Activated naive CD4-positive, alpha-beta T cell treated with anti-CD3 and anti-CD28 coated beads for 36 hours (primary cell): ENCODE data around the gene SLC28A1. TPM values are rescaled to one million over a fixed set of nuclear protein-coding genes. Genes with fewer than 3 reads are reported as not detected.
"Not testable (repeated sequence)": the region's sequence is repeated elsewhere in the genome, so short reads cannot be mapped to it uniquely, and the experiment has no call there.

Source experiments
- CTCF ChIA-PET: fragments of 350-600 bp; sonication (Branson Sonifier 250); formaldehyde crosslinking; loops from one replicate; lab custom pipeline; 2021; ENCODE audit warnings: antibody characterized with exemption; lab: Charles Lee
- DNase-seq: peaks from one replicate; pipeline ENCODE4 v3.0.0-alpha.2; 2020
- H3K27ac Mint-ChIP-seq: one replicate; pipeline ENCODE4 v1.8.0; 2021; ENCODE audit warnings: mild to moderate bottlenecking, mixed read lengths
- H3K27me3 Mint-ChIP-seq: one replicate; pipeline ENCODE4 v1.8.0; 2021; ENCODE audit warnings: low read depth, mixed read lengths
- H3K36me3 Mint-ChIP-seq: one replicate; pipeline ENCODE4 v1.8.0; 2021; ENCODE audit warnings: low read depth, mixed read lengths
- H3K4me1 Mint-ChIP-seq: one replicate; pipeline ENCODE4 v1.8.0; 2021; ENCODE audit warnings: low read depth, mixed read lengths
- H3K4me3 Mint-ChIP-seq: one replicate; pipeline ENCODE4 v1.8.0; 2021; ENCODE audit warnings: mild to moderate bottlenecking, moderate library complexity, mixed read lengths
- H3K9me3 Mint-ChIP-seq: one replicate; pipeline ENCODE4 v1.8.0; 2021; ENCODE audit warnings: mixed read lengths
- intact Hi-C: fragments of 100-400 bp; cut with micrococcal nuclease; formaldehyde crosslinking; loops from one replicate; pipeline ENCODE4 v1.15.1; 2023
- total RNA-seq, 2 experiments: library from RNA; stranded (reverse); gene quantifications; one replicate each; pipeline ENCODE4 v1.2.3, GENCODE V29; 2021

SLC28A1 gene
- total RNA-seq, 2 experiments from 2014 or later = not detected

GRCh38 chr15:84983711-84984110 lies 99.2 kb downstream of the SLC28A1 start:
- Mint-ChIP-seq H3K36me3 (peaks cover 3% of the 10 kb centered on the region), H3K9me3 (no peaks in the 10 kb centered on the region), H3K27me3 (no peaks in the 10 kb centered on the region), H3K27ac (no peak overlapping the region), H3K4me1 (peaks cover 65% of the 10 kb centered on the region), H3K4me3 (peak overlapping the region; percentile 99)
- DNase-seq = no peak
- intact Hi-C loops = loop anchor here (5.0 to 10.0 kb wide), 2 partner anchors 246 to 721 kb away; no protein-coding TSS in a partner anchor
- CTCF ChIA-PET = interaction anchor here (0.7 to 1.4 kb wide), 2 partner anchors 59 to 90 kb away, joined by 3 read pairs; no protein-coding TSS in a partner anchor

DNA sequence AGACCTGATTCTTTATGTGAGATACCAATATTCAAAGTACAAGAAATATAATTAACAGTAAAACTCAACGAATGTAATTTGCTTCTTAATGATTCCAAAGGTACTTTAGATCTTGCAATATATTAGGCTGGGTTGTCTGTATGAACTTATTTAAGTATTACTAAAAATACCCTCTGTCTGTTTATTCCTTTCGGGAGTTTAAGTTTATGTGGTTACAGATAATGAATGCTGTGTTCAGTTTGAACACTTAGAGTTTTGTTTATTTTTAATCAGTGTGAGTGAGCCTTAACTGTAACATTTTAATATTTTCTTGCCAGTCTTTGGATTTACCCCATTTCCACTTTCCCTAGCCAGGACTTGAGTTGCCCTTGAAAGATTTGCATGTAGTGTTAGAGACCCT lies 100.7 kb downstream of the SLC28A1 start:
- H3K9me3 Mint-ChIP-seq = no peaks in the 10 kb centered on the region
- peaks cover 69% of the 10 kb centered on the region for H3K4me1 Mint-ChIP-seq
- no peak for DNase-seq
- H3K36me3 Mint-ChIP-seq = peaks cover 3% of the 10 kb centered on the region
- no peak overlapping the region for H3K4me3 Mint-ChIP-seq
- CTCF ChIA-PET = no interaction called here
- H3K27me3 Mint-ChIP-seq = no peaks in the 10 kb centered on the region
- intact Hi-C loops = loop anchor here (10.0 kb wide), 1 partner anchor 720 kb away; no protein-coding TSS in a partner anchor
- H3K27ac Mint-ChIP-seq = no peak overlapping the region

DNA sequence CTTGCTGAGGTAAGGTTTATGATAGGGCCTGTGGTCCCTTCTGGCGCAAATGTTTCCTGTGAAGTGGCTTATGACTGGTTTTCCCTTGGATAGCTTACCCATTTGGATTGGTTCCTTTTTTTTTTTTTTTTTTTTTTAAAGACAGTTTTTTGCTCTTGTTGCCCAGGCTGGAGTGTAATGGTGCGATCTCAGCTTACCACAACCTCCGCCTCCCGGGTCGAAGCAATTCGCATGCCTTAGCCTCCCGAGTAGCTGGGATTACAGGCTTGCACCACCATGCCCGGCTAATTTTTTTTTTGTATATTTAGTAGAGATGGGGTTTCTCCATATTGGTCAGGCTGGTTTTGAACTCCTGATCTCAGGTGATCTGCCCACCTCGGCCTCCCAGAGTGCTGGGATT lies 102.9 kb downstream of the SLC28A1 start:
- H3K4me3 Mint-ChIP-seq, H3K27me3 Mint-ChIP-seq, H3K9me3 Mint-ChIP-seq, DNase-seq, H3K36me3 Mint-ChIP-seq: not testable (repeated sequence)
- intact Hi-C loops = loop anchor here (10.0 kb wide), 1 partner anchor 717 kb away; no protein-coding TSS in a partner anchor
- H3K4me1 Mint-ChIP-seq = peaks cover 89% of the 10 kb centered on the region
- CTCF ChIA-PET = interaction anchor here (1.3 to 1.6 kb wide), 2 partner anchors 35 to 50 kb away, joined by 3 to 5 read pairs; no protein-coding TSS in a partner anchor
- peak overlapping the region; percentile 15 for H3K27ac Mint-ChIP-seq

- intact Hi-C loops = loop anchor here (2.0 to 10.0 kb wide), 2 partner anchors 15 to 717 kb away; no protein-coding TSS in a partner anchor
- no peak for DNase-seq
- Mint-ChIP-seq H3K9me3 (no peaks in the 10 kb centered on the region), H3K36me3 (no peaks in the 10 kb centered on the region), H3K27ac (peak overlapping the region; percentile 85), H3K4me3 (peak overlapping the region; percentile 35), H3K4me1 (peaks cover 89% of the 10 kb centered on the region), H3K27me3 (no peaks in the 10 kb centered on the region)
- CTCF ChIA-PET = interaction anchor here (0.6 to 1.8 kb wide), 8 partner anchors 9 to 400 kb away, joined by 3 to 6 read pairs (median 4); no protein-coding TSS in a partner anchor
Observed at GRCh38 chr15:84987949-84988624, 103.6 kb downstream of the SLC28A1 start.

DNA sequence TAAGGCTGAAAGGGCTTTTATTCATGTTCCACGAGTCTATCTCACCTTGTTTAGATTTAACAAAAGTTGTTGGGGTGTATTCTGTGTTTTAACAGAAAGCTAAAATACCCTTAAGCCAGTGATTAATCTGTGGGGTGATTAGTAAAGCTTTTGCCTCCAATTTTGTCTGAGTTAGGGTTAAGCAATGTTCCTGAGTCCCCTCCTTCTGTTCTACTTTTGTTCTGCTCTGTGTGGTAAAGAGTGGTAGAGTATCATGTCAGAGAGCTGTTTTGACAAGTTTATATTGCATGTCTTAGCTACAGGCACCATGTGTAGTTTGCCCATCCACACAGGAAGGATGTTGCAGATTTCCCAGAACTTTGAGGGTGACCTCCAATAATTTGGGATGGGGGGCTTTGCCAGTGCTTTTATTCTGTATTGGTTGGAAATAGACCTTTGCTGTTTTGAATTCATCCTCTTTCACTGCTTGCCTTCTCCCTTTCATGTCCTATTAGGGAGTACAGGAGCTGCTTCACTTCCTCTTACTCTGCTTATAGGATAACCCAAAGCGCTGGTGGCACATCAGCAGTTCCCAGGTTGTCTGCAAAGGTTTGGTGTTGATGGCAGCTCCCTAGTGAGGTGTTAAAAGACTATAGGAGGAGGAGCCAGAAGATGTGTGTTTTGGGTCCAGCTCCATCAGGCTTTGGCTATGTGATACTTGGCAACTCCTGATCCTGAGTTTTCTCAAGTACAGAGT lies 104.6 kb downstream of the SLC28A1 start:
- H3K9me3 Mint-ChIP-seq = no peaks in the 10 kb centered on the region

DNA sequence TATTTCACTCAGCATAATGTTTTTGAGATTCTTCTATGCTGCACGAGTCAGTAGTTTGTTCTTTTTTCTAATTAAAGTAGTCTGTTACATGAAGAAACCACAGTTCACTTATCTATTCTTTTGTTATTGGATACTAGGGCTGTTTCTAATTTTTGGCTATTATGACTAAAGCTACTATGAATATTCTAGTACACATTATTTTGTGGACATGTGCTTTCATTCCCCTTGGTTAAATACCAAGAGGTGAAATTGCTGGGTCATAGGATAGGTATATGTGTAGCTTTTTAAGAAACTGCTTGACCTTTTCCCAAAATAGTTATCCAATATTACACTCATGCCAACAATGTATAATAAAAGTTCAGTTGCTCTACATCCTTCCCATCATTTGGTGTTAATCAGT lies 106.0 kb downstream of the SLC28A1 start:
- Mint-ChIP-seq H3K9me3 (no peaks in the 10 kb centered on the region), H3K27ac (no peak overlapping the region), H3K4me3 (no peak overlapping the region), H3K27me3 (no peaks in the 10 kb centered on the region), H3K4me1 (peaks cover 75% of the 10 kb centered on the region), H3K36me3 (no peaks in the 10 kb centered on the region)
- CTCF ChIA-PET = no interaction called here
- intact Hi-C loops = no loop called here
- DNase-seq = no peak

More for the DNA sequence above, 104.6 kb downstream of the SLC28A1 start:
- H3K36me3 Mint-ChIP-seq = no peaks in the 10 kb centered on the region
- peak overlapping the region; percentile 85 for H3K27ac Mint-ChIP-seq
- H3K4me1 Mint-ChIP-seq = peaks cover 83% of the 10 kb centered on the region
- no peak for DNase-seq
- no peaks in the 10 kb centered on the region for H3K27me3 Mint-ChIP-seq
- CTCF ChIA-PET = interaction anchor here (0.7 to 1.8 kb wide), 6 partner anchors 8 to 401 kb away, joined by 3 to 6 read pairs (median 5); no protein-coding TSS in a partner anchor
- intact Hi-C loops = loop anchor here (2.0 to 10.0 kb wide), 2 partner anchors 14 to 716 kb away; no protein-coding TSS in a partner anchor
- H3K4me3 Mint-ChIP-seq = no peak overlapping the region

DNA sequence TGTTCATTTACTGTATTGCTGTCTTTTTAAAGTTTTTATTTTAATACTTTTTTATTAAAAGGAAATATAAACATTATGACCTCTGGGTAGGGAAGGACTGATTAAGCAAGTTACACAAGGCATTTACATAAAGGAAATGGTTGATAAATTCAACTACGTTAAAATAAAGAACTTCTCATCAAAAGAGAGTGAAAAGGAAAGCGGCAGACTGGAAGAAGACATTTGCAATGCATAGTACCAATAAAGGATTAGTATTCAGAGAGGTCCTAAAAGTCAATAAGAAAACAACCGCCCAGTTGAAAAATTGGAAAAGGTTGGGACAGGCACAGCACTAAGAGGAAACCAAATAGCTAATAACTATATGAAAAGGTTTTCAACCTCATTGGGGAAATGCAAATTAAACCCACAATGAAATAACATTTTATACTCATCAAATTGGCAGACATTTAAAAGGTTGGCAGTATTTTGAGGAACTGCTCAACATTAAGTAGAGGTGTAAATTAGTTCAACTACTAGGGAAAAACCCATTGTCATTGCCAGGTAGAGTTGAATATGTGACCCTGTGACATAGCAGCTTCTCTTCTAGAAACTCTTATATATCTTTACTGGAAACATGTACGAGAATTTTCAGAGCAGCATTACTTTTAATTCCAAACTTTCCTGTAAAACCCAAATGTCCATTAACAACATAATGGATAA lies 106.7 kb downstream of the SLC28A1 start:
- DNase-seq = no peak
- CTCF ChIA-PET = interaction anchor here (0.6 kb wide), 2 partner anchors 8 to 184 kb away, joined by 3 to 5 read pairs; no protein-coding TSS in a partner anchor
- Mint-ChIP-seq H3K27me3 (no peaks in the 10 kb centered on the region), H3K4me1 (peaks cover 72% of the 10 kb centered on the region), H3K36me3 (no peaks in the 10 kb centered on the region), H3K27ac (peak overlapping the region; percentile 68), H3K4me3 (no peak overlapping the region), H3K9me3 (no peaks in the 10 kb centered on the region)
- intact Hi-C loops = no loop called here

DNA sequence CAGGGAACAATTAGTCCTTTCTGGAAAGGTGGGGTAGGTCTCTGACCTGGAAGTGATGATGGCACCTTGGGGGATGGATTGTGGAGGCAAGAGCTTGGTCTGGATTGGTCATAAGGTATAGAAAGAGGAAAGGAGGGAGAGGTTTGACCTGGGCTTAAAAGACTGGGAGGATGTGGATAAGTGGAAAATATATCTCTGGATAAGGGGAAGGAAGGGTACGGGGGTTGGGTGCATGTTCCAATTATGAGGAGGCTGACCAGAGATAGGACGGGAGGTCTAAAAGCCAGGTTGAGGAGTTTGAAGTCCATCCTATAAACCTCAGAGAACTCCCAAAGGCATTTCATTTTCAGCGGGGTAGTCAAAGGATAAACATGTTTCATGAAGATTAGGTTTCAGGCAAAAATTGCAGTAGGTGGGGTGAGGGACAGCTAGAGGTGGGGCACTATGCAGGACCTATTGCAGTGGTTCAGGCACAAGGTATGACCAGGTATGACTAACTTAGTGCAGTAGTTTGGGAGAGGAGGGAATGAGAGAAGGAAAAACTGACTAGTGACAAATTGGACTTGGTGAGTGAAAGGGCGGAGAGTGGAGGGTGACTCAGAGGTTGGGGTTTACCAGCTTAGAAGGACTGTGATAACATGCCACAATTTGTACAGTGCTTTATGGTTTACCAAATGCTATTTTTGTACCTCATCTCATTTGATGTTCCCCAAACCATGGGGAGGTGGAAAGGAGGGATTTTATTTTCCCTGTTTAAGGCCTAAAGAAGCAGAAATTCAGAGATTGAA lies 107.9 kb downstream of the SLC28A1 start:
- Mint-ChIP-seq H3K36me3 (no peaks in the 10 kb centered on the region), H3K9me3 (no peaks in the 10 kb centered on the region), H3K4me3 (peak overlapping the region; percentile 1), H3K4me1 (peaks cover 62% of the 10 kb centered on the region), H3K27ac (peak overlapping the region; percentile 68), H3K27me3 (no peaks in the 10 kb centered on the region)
- CTCF ChIA-PET = no interaction called here
- intact Hi-C loops = loop anchor here (1.0 to 2.0 kb wide), 4 partner anchors 10 to 416 kb away; no protein-coding TSS in a partner anchor
- DNase-seq = peak; percentile 71

Other genes starting within 250 kb of the SLC28A1 start
- 1 to 10 TPM; 9.5 to 9.9 TPM for gene WDR73, start 230.4 kb upstream of the SLC28A1 start, total RNA-seq
- 1 to 10 TPM; 5.1 to 5.7 TPM for gene NMB, start 226.5 kb upstream of the SLC28A1 start, total RNA-seq
- 10 to 100 TPM; 87.2 to 99.1 TPM for gene SEC11A, start 168.5 kb upstream of the SLC28A1 start, total RNA-seq
- 10 to 100 TPM; 24.2 to 24.3 TPM for gene ZNF592, start 136.1 kb upstream of the SLC28A1 start, total RNA-seq
- under 1 TPM; 0.02 to 0.05 TPM for gene ALPK3, start 67.3 kb upstream of the SLC28A1 start, total RNA-seq
- 10 to 100 TPM; 28.8 to 29.2 TPM for gene PDE8A, start 97.2 kb downstream of the SLC28A1 start, total RNA-seq